SU-DHL-6 (cell line): ENCODE results near the gene WAPL.
"Not testable (repeated sequence)": the region's sequence is repeated elsewhere in the genome, so short reads cannot be mapped to it uniquely, and the experiment has no call there.

ENCODE experiments used
- H2AFZ ChIP-seq: fragments of 200-600 bp; sonication (generic); 2 replicates; pipeline ENCODE4 v1.6.1; 2014; ENCODE audit warnings: low read depth, mild to moderate bottlenecking, moderate library complexity, mixed read lengths, antibody characterized with exemption, low read length; ENCODE audit not compliant: severe bottlenecking
- H3F3A ChIP-seq: fragments of 200-600 bp; shearing (Covaris generic); 2 replicates; pipeline ENCODE4 v1.6.0; 2016; ENCODE audit warnings: antibody characterized with exemption, mild to moderate bottlenecking; ENCODE audit not compliant: insufficient read depth
- H3K27ac ChIP-seq: fragments of 200-600 bp; sonication (generic); 2 replicates; pipeline ENCODE4 v1.5.1; 2016; ENCODE audit warnings: low read depth, mild to moderate bottlenecking, low read length, moderate library complexity, mixed read lengths
- H3K27me3 ChIP-seq: fragments of 200-600 bp; sonication (generic), shearing (Covaris generic); 2 replicates; pipeline ENCODE4 v1.6.0; 2014; ENCODE audit warnings: mild to moderate bottlenecking, low read length
- H3K36me3 ChIP-seq: fragments of 200-600 bp; sonication (generic); 2 replicates; pipeline ENCODE4 v1.6.1; 2014; ENCODE audit warnings: mild to moderate bottlenecking, low read length, mixed read lengths
- H3K4me2 ChIP-seq: fragments of 300-600, 200-600 bp; shearing (Covaris generic), sonication (generic); 2 replicates; pipeline ENCODE4 v1.6.0; 2014; ENCODE audit warnings: low read length, low read depth, mild to moderate bottlenecking; ENCODE audit not compliant: poor library complexity, severe bottlenecking
- H3K4me3 ChIP-seq: fragments of 200-600 bp; sonication (generic); 2 replicates; pipeline ENCODE4 v1.5.1; 2014; ENCODE audit warnings: antibody characterized with exemption, low read length, mild to moderate bottlenecking, mixed read lengths; ENCODE audit not compliant: insufficient read depth, poor library complexity, severe bottlenecking
- H3K79me2 ChIP-seq: fragments of 200-600 bp; sonication (generic); 2 replicates; pipeline ENCODE4 v1.6.1; 2014; ENCODE audit warnings: mild to moderate bottlenecking, low read length, moderate library complexity; ENCODE audit not compliant: insufficient read depth
- H3K9ac ChIP-seq: fragments of 200-600 bp; sonication (generic); 2 replicates; pipeline ENCODE4 v1.7.0; 2014; ENCODE audit warnings: mild to moderate bottlenecking, low read length
- H3K9me2 ChIP-seq: fragments of 200-600 bp; sonication (generic); replicated peaks from 2 replicates; pipeline ENCODE4 v1.6.1; 2014; ENCODE audit warnings: low read length; ENCODE audit not compliant: insufficient read depth
- H3K9me3 ChIP-seq: fragments of 200-600 bp; sonication (generic); 2 replicates; pipeline ENCODE4 v1.6.1; 2014; ENCODE audit warnings: low read length, mixed read lengths; ENCODE audit not compliant: insufficient read depth
- H4K20me1 ChIP-seq: fragments of 200-600 bp; sonication (generic); 2 replicates; pipeline ENCODE4 v1.6.1; 2014; ENCODE audit warnings: low read depth, mild to moderate bottlenecking, antibody characterized with exemption, low read length, moderate library complexity, mixed read lengths
- EZH2phosphoT487 ChIP-seq: fragments of 200-600 bp; sonication (generic), shearing (Covaris generic); conservative IDR thresholded peaks from 2 replicates; pipeline ENCODE4 v1.6.1; 2018; ENCODE audit warnings: mild to moderate bottlenecking, antibody characterized with exemption, low read length, moderate library complexity, mixed read lengths
- TF ChIP-seq, protein P1 (sequence below): fragments of 200-600 bp; sonication (generic); IDR thresholded peaks from one replicate; pipeline ENCODE4 v1.5.1; 2017; ENCODE audit warnings: antibody characterized with exemption, mild to moderate bottlenecking, low read length, moderate library complexity; ENCODE audit not compliant: insufficient read depth, poor library complexity, severe bottlenecking

WAPL gene

DNA sequence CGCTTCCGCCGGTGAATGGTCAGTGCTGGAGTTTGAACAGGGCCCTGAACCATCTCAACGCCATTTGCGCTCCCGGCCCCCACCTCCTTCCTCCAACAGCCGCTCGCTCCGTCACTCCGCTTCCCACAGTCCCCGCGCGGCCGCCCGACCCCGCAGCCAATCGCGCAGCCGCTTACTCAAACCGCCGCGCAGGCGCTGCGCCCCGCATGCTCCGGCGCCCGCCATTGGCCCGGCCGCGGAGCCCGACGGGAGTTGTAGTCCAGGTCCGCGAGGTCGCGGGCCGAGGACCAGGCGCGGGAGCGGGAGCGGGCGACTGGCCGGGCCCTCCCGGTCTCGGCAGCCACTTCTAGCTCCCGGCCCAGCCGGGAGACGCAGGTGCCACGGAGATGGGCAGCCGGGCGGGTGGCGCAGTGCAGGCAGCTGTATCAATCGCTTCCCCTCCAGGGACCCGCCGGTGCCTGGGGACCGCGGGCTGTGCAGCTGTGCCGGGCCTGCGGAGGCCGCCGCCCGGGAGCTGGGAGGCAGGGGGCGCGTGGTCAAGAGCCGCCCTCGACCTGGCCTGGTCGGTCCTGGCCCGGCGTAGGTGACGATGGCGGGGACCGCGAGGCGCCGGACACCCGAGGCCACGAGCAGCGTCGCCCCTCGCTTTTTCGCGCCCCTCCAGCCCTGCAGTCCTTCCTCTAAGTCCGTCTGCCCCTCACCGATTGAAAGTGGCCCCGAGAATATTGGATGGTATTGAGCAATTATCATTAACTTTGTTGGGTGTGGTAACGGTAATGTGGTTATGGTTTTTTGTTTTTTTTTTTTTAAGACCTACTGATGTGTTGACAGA, at the start of gene WAPL:
Gene WAPL, minus strand, starts transcription at position 115 of the 832 bp plus-strand sequence. CDS start 3,723 bp downstream, outside the sequence.
- no peaks in the 10 kb centered on the region for H3K9me3 ChIP-seq
- peaks cover 21% of the 10 kb centered on the region; the same call in 1 of the 2 replicates for H3F3A ChIP-seq
- TF ChIP-seq, protein P1, sequence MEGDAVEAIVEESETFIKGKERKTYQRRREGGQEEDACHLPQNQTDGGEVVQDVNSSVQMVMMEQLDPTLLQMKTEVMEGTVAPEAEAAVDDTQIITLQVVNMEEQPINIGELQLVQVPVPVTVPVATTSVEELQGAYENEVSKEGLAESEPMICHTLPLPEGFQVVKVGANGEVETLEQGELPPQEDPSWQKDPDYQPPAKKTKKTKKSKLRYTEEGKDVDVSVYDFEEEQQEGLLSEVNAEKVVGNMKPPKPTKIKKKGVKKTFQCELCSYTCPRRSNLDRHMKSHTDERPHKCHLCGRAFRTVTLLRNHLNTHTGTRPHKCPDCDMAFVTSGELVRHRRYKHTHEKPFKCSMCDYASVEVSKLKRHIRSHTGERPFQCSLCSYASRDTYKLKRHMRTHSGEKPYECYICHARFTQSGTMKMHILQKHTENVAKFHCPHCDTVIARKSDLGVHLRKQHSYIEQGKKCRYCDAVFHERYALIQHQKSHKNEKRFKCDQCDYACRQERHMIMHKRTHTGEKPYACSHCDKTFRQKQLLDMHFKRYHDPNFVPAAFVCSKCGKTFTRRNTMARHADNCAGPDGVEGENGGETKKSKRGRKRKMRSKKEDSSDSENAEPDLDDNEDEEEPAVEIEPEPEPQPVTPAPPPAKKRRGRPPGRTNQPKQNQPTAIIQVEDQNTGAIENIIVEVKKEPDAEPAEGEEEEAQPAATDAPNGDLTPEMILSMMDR, result no peak
- no peak for TF ChIP-seq EZH2phosphoT487
- H3K9me2 ChIP-seq, result no peaks in the 10 kb centered on the region
- peak within 1 kb of the TSS; percentile 96 for H3K9ac ChIP-seq
- no peaks in the 10 kb centered on the region for H3K27me3 ChIP-seq
- peak within 1 kb of the TSS; percentile 99 for H3K4me3 ChIP-seq
- peak within 1 kb of the TSS; percentile 100 for H3K4me2 ChIP-seq
- H2AFZ ChIP-seq, result peak within 1 kb of the TSS; percentile 17
- peaks cover 25% of the 10 kb centered on the region; the same call in 1 of the 2 replicates for H3K36me3 ChIP-seq
- H4K20me1 ChIP-seq, result peaks cover 28% of the 10 kb centered on the region
- H3K27ac ChIP-seq, result peak within 1 kb of the TSS; percentile 80
- peaks cover 82% of the 10 kb centered on the region for H3K79me2 ChIP-seq

DNA sequence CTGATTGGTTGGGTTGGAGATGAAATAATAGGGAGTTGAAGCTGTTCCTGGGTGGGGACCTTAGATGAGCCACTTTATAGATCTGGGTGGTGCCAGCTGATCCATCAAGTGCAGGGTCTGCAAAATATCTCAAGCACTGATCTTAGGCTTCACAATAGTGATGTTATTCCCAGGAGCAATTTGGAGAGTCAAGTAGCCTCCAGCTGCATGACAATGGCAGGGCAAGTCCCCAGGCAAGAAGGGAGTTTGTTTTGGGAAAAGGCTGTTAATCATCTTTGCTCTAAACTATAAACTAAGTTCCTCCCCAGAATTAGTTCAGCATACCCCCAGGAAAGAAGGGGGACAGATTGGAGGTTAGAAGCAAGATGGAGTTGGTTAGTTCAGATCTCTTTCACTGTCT, 47.7 kb upstream of the WAPL start:
- TF ChIP-seq EZH2phosphoT487, result no peak
- TF ChIP-seq, protein P1, result no peak
- Histone ChIP-seq H3F3A (no peaks in the 10 kb centered on the region), H3K27ac (no peak overlapping the region), H3K9me3 (no peaks in the 10 kb centered on the region), H3K4me3 (no peak overlapping the region), H3K36me3 (no peaks in the 10 kb centered on the region), H3K9ac (no peak overlapping the region), H3K9me2 (no peaks in the 10 kb centered on the region), H3K27me3 (no peaks in the 10 kb centered on the region), H2AFZ (no peak overlapping the region), H3K79me2 (no peaks in the 10 kb centered on the region), H3K4me2 (no peak overlapping the region), H4K20me1 (no peaks in the 10 kb centered on the region)

DNA sequence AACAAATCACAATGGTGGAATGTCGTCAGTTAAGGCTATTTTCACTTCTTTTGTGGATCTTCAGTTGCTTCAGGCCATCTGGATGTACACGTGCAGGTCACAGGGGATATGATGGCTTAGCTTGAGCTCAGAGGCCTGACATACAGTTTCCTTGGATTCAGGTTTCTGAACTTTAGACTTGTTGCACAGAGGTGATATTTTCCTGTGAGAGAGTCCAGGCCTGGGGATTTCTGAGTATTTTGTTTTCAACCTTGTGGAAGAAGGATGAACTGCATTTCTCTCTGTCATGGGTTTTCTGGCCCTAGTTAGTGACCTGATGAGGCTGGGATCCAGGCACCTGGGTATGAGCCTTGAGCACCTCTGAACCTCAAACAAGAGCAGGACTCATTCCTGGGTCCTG, 44.9 kb upstream of the WAPL start:
- not testable (repeated sequence) for H3K4me2 ChIP-seq, H3F3A ChIP-seq, H3K27ac ChIP-seq, H3K9me2 ChIP-seq, H3K9me3 ChIP-seq, H3K27me3 ChIP-seq, H2AFZ ChIP-seq, H3K4me3 ChIP-seq, H3K79me2 ChIP-seq, H4K20me1 ChIP-seq, H3K36me3 ChIP-seq, H3K9ac ChIP-seq

GRCh38 chr10:86563338-86563737, 41.7 kb upstream of the WAPL start:
- not testable (repeated sequence) for H2AFZ ChIP-seq

DNA sequence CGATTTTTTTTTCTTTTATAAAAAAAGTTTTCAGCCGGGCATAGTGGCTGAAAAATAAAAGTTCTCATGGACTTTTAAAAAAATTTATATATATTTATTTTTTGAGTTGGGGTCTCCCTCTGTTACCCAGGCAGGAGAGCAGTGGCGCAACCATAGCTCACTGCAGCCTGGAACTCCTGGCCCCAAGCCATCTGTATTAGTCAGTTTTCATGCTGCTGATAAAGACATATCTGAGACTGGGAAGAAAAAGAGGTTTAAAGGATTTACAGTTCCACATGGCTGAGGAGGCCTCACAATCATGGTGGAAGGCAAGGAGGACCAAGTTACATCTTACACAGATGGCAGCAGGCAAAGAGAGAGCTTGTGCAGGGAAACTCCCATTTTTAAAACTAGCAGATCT, 37.1 kb upstream of the WAPL start:
- not testable (repeated sequence) for H3K27ac ChIP-seq, H3K9ac ChIP-seq, H3K4me3 ChIP-seq, H3K4me2 ChIP-seq, H3K36me3 ChIP-seq, H2AFZ ChIP-seq, H4K20me1 ChIP-seq, H3K9me2 ChIP-seq, H3K79me2 ChIP-seq, H3K9me3 ChIP-seq, H3F3A ChIP-seq, H3K27me3 ChIP-seq

More at GRCh38 chr10:86563338-86563737, 41.7 kb upstream of the WAPL start:
- not testable (repeated sequence) for H3K4me2 ChIP-seq, H3K9me3 ChIP-seq, H3K4me3 ChIP-seq, H3F3A ChIP-seq, H3K27ac ChIP-seq, H3K9me2 ChIP-seq, H3K36me3 ChIP-seq, H4K20me1 ChIP-seq, H3K79me2 ChIP-seq, H3K27me3 ChIP-seq, H3K9ac ChIP-seq
